NCI-H2029 (cell line): ENCODE results near the gene IGF2BP2.
A peak's percentile ranks its signal among the peaks of the same experiment; 100 is the strongest.
"Not testable (repeated sequence)": the region's sequence is repeated elsewhere in the genome, so short reads cannot be mapped to it uniquely, and the experiment has no call there.

Source experiments
- DNase-seq: peaks from one replicate; lab custom pipeline; 2025; lab: John Stamatoyannopoulos, UW

Gene IGF2BP2

GRCh38 chr3:185797993-185798830 is 26.6 kb downstream of the IGF2BP2 start:
- no peak for DNase-seq

- no peak for DNase-seq
Observed at GRCh38 chr3:185797108-185797881, 27.5 kb downstream of the IGF2BP2 start.

DNA sequence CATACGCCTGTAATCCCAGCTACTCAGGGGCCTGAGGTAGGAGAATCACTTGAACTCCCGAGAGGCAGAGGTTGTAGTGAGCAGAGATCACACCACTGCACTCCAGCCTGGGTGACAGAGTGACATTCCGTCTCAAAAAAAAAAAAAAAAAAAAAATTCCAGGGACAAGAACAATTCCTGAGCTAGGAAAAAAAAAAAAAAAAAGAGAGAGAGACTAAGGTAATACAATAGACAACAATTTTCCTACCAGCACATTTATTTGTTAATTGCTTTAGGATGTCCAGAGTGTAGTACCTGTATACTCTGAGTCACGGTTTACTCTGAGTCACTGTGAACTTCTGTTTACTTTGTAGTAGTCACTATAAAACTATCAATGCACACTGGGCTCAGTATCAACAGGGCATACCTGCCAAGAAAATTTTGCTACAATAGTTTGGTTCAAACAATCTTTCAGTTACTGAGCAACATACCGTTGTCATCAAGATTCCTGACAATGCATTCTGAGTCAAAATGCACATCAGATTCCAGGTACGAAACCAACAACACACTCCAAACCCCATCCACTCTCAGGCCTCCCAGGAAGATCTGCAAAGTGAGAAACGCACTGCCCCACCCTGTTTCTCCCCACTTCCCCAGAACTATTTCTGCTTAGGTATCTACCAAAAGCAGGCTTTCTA is 28.3 kb downstream of the IGF2BP2 start:
- DNase-seq = peak; percentile 48

GRCh38 chr3:185793381-185793780 is 31.5 kb downstream of the IGF2BP2 start:
- DNase-seq = no peak

GRCh38 chr3:185792955-185793354 is 31.9 kb downstream of the IGF2BP2 start:
- DNase-seq = no peak

GRCh38 chr3:185789891-185790830 is 34.7 kb downstream of the IGF2BP2 start:
- DNase-seq = no peak

DNA sequence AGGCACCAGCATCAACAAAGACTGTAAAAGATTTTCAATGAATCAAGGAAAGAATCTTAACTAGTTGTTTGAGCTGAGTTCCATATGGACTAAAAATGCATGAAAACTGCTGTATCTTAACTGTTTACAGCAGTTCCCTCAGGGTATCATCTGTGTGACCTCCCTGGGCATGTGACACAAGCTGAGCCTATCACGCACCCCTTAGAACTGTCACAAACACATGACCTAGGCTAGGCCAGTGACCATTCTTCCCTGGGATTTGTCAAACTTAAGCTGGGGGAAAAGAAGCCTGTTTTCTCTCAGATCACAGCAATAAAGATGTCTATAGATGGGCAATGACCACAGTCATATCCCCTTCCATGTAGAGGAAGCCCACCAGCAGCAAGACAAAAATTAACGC is 35.7 kb downstream of the IGF2BP2 start:
- no peak for DNase-seq

- no peak for DNase-seq
Observed at GRCh38 chr3:185788292-185788691, 36.5 kb downstream of the IGF2BP2 start.

DNA sequence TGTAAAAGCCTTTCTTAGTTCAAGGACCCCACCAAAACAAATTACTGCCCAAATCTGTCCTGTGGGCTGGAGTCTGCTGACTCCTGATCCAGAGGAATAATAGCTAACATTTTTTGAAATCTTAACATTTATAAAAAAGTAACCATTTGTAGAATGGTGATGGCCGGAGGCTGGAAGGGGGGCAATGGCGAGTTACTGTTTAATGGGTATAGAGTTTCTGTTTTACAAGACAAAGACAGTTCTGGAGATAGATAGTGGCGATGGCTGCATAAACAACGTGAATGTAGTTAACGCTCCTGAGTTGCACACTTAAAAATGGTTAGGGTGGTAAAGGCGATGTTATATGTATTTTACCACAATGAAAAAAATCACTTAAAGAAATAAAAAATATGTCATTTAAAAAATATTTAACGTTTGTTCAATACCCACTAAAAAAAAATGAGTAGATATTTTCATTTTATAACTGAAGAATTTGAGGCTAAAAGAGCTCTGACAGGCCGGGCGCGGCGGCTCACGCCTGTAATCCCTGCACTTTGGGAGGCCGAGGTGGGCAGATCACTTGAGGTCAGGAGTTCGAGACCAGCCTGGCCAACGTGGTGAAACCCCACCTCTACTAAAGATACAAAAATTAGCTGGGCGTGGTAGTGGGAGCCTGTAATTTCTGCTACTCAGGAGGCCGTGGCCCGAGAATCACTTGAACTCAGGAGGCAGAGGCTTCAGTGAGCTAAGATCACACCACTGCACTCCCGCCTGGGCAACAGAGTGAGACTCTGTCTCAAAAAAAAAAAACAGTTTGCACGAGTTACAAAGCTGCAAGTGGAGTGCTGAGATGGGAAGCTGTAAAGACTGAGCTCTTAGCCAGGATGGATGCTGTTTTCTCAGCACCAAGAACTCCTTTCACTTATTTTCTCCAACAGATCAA is 37.6 kb downstream of the IGF2BP2 start:
- no peak for DNase-seq

- DNase-seq = not testable (repeated sequence)
Observed at GRCh38 chr3:185786258-185786657, 38.6 kb downstream of the IGF2BP2 start.

- no peak for DNase-seq
Observed at GRCh38 chr3:185784317-185784716, 40.5 kb downstream of the IGF2BP2 start.

- no peak for DNase-seq
Observed at GRCh38 chr3:185781759-185782158, 43.1 kb downstream of the IGF2BP2 start.

- no peak for DNase-seq
Observed at GRCh38 chr3:185779461-185779860, 45.4 kb downstream of the IGF2BP2 start.

- no peak for DNase-seq
Observed at GRCh38 chr3:185778821-185779220, 46.0 kb downstream of the IGF2BP2 start.

GRCh38 chr3:185778094-185778493 is 46.7 kb downstream of the IGF2BP2 start:
- no peak for DNase-seq

DNA sequence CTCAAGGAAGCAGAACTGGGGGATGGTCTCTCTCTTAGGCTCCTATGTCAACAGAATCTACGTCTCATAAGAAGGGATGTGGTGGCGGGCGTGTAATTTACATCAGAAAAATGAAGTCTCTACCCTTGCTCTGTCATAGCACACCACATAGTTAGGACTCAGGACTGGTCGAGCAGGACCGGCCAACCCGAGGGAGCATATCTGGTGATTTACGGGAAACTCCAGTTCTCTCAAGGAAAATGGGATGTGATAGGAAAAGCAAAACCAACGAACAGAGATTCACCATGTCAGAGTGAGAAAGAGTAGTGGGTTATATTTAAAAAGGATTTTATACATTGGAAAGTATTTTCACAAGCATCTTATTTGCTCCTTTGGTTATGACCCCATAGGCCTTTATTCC is 54.7 kb downstream of the IGF2BP2 start:
- no peak for DNase-seq

GRCh38 chr3:185768578-185768982 is 56.3 kb downstream of the IGF2BP2 start:
- DNase-seq = peak; percentile 53

- no peak for DNase-seq
Observed at GRCh38 chr3:185767002-185767688, 57.7 kb downstream of the IGF2BP2 start.

DNA sequence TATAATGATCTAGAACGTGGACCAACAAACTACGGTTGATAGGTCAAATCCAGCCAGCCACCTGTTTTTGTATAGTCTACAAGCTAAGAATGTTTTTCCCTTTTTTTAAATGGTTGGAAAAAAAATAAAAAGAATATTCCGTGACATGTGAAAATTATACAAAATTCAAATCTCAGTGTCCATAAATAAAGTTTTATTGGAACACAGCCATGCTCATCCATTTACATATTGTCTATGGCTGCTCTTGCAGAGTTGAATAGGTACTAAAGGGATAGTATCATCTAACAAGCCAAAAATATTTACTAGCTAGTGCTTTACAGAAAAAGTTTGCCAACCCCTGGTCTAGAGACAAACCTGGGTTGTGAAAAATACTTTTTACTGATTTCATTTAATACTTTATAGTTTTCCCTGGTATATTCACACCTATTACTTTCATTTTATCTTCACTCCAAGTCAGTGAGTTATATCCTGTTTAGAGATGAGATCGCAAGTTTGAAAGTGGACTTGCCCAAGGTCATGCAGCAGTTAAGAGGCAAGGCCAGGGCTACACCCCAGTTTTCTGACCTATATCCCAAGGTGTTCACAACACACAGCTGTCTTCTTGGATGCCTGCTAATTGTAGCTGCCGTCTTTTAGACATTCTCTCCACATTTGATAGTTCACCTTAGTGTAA is 58.4 kb downstream of the IGF2BP2 start:
- no peak for DNase-seq
